ENCODE measurements around the gene IER5L.

DNA sequence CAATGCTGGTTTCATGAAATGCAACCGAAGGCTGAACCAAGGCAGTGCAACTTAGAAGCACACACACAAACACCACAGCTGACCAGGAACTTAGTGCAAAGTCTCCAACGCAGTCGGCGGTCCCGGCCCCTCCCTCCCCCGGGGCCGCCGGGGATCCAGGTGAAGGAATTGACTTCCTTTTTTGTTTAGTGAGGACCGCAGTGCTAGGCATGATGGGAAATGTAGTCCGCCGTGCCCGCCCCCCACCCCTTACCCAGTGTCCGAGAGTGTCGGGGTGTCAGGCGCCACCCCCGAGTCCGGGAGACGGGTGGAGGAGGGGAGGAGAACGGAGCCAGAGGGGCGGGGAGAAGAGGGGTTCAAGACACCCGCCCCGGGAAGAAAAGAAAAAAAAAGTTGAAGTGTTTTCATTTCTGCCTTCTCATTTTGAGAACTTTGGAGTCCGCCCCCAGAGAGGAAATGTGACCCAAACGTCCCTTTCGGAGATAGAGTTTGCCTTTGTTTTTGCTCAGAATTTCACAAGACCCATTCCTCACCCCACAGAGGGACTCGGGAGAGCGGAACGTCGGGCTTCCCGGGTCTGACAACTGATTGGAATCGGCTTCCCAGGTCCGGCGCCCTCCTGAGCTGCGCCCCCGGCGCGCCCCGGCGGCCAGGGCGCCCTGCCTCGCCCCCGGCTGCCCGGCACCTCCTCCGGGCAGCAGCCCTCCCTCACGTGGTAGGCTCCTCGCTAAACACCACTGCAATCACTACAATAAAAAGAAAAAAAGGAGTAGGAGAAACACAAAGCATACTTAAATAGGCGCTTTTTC lies 2.0 kb downstream of the IER5L start:
- no peak for TF ChIP-seq MEF2A (IDR thresholded peaks at IDR 0.05; ENCODE audit: borderline replicate concordance, low read depth)
- TF ChIP-seq, protein P1, sequence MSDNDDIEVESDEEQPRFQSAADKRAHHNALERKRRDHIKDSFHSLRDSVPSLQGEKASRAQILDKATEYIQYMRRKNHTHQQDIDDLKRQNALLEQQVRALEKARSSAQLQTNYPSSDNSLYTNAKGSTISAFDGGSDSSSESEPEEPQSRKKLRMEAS (IDR thresholded peaks at IDR 0.05; ENCODE audit: low read depth), result 0 out of 2 replicates have a peak, but pooled peaks have one; percentile 15

Data from SK-N-SH (cell line).